B cell (primary cell): ENCODE measurements around the gene CHST15.
A peak's percentile ranks its signal among the peaks of the same experiment; 100 is the strongest.

ENCODE experiments used
- EZH2 ChIP-seq: IDR thresholded peaks from 2 replicates; pipeline ENCODE4 v1.6.1; 2012; ENCODE audit warnings: borderline replicate concordance, low read depth, mild to moderate bottlenecking, moderate library complexity, low read length; ENCODE audit not compliant: insufficient read depth, poor library complexity, severe bottlenecking
- TF ChIP-seq, protein P1 (sequence below): fragments of 200-600 bp; IDR thresholded peaks from one replicate; pipeline ENCODE4 v1.8.0; 2022; ENCODE audit warnings: antibody characterized with exemption, mild to moderate bottlenecking

DNA sequence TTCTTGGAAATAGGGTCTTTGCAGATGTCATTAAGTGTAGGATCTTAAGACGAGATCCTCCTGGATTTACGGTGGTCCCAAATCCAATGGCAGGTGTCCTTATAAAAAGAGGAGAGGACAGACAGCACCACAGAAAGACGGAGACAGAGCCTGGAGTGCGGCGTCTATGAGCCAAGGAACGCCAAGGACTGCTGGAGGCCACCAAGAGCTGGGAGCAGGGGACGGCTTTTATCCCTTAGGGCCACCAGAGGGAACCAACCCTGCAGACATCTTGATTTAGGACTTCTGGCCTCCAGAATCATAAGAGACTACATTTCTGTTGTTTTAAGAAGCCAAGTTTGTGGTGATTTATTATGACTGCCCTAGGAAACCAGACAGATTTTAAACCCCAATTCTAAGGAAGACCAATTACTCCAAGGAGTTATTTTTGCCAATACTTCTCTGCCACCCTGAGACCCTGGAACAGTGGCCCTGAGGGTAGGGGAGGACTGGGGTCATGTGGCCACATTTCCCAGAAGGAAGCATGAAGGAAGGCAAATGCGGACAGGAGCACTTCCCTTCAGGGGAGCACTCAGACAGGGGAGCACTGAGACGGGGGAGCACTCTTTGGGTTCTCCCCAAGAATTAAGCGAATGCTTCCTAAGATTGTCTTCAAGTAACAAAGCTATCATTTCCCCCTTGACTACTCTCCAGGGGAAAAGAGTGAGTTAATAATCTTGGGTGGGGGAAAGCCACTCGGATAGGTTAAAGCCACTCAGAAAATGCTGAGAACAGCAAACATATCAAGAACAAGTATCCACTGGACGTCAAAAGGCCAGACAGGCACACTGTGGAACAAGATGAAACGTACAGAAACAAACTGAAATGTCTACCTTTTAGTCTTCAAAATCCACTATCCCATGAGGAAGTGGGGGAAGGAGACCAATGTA lies 67.5 kb downstream of the CHST15 start:
- TF ChIP-seq, protein P1, sequence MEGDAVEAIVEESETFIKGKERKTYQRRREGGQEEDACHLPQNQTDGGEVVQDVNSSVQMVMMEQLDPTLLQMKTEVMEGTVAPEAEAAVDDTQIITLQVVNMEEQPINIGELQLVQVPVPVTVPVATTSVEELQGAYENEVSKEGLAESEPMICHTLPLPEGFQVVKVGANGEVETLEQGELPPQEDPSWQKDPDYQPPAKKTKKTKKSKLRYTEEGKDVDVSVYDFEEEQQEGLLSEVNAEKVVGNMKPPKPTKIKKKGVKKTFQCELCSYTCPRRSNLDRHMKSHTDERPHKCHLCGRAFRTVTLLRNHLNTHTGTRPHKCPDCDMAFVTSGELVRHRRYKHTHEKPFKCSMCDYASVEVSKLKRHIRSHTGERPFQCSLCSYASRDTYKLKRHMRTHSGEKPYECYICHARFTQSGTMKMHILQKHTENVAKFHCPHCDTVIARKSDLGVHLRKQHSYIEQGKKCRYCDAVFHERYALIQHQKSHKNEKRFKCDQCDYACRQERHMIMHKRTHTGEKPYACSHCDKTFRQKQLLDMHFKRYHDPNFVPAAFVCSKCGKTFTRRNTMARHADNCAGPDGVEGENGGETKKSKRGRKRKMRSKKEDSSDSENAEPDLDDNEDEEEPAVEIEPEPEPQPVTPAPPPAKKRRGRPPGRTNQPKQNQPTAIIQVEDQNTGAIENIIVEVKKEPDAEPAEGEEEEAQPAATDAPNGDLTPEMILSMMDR: peak; percentile 67
- TF ChIP-seq EZH2: no peak
